ENCODE results near the gene TTC7B.

DNA sequence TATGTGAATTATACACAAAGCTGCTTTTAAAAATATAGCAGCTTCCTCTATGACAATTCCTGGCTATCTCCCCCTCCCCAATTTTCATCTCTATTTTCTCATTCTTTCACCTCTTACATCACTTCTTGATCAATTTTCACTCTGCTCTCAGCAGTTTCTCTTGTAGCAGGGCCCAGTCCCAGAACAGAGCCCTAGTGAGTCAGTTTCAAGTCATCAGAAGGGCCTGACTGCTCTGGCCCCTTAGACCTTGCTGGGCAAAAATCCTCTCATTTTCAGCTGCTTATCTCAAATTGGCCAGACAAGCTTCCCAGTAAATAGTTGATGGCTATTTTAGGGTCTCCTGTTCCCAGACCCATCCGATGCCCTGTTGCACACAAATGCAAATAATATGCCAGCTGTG lies 101.4 kb downstream of the TTC7B start:
- TF ChIP-seq REST (IDR thresholded peaks at IDR 0.05; ENCODE audit: borderline replicate concordance) (no peak), CTCF (IDR thresholded peaks at IDR 0.05; ENCODE audit: poor library complexity, severe bottlenecking) (no peak), TAF1 (IDR thresholded peaks at IDR 0.05; ENCODE audit: low read depth) (no peak), EP300 (conservative IDR thresholded peaks at IDR 0.05; ENCODE audit: poor library complexity, severe bottlenecking) (no peak), EZH2 (IDR thresholded peaks at IDR 0.05; ENCODE audit: borderline replicate concordance, insufficient read depth, low read length, poor library complexity, severe bottlenecking) (no peak)
